K562 (cell line): ENCODE data around the gene SH3BGRL2. TPM values are rescaled to one million over a fixed set of nuclear protein-coding genes. Genes with fewer than 3 reads are reported as not detected.

Source experiments
- ESRRA ChIP-seq: fragments of 450-650 bp; IDR thresholded peaks from 2 replicates; pipeline ENCODE4 v1.6.1; 2014; ENCODE audit warnings: low read depth, mild to moderate bottlenecking, moderate library complexity, borderline replicate concordance
- EWSR1 ChIP-seq: fragments of 450-650 bp; IDR thresholded peaks from 2 replicates; pipeline ENCODE4 v1.6.1; 2018; ENCODE audit warnings: borderline replicate concordance, mild to moderate bottlenecking, low read depth, moderate library complexity; ENCODE audit not compliant: partially characterized antibody
- HMGN3 ChIP-seq: IDR thresholded peaks from 2 replicates; pipeline ENCODE4 v1.6.1; 2011; ENCODE audit warnings: borderline replicate concordance, low read depth, mild to moderate bottlenecking, mixed read lengths, low read length; ENCODE audit not compliant: insufficient read length; ENCODE audit errors: extremely low read depth
- LCOR ChIP-seq: sonication (generic); formaldehyde crosslinking; IDR thresholded peaks from 2 replicates; pipeline ENCODE4 v1.8.0; 2022; ENCODE audit warnings: mild to moderate bottlenecking, missing genetic modification reagents
- MBD2 ChIP-seq: sonication (generic); IDR thresholded peaks from 2 replicates; pipeline ENCODE4 v1.6.1; 2016; ENCODE audit warnings: low read depth, borderline replicate concordance
- MTA3 ChIP-seq: fragments of 450-650 bp; formaldehyde crosslinking; IDR thresholded peaks from 2 replicates; pipeline ENCODE4 v1.6.1; 2017; ENCODE audit warnings: mild to moderate bottlenecking, borderline replicate concordance
- RBFOX2 ChIP-seq: fragments of 200-400 bp; formaldehyde crosslinking; IDR thresholded peaks from 2 replicates; pipeline ENCODE4 v1.6.1; 2017; ENCODE audit warnings: low read depth, mild to moderate bottlenecking, low read length, moderate library complexity
- TCF7L2 ChIP-seq: fragments of 150-350 bp; IDR thresholded peaks from 2 replicates; pipeline ENCODE4 v1.6.1; 2016; ENCODE audit warnings: low read depth, mild to moderate bottlenecking, low read length, moderate library complexity
- ZFX ChIP-seq: sonication (generic); formaldehyde crosslinking; IDR thresholded peaks from 2 replicates; pipeline ENCODE4 v1.8.0; 2022; ENCODE audit warnings: mild to moderate bottlenecking, missing genetic modification reagents, moderate library complexity
- ZNF143 ChIP-seq: sonication (generic); formaldehyde crosslinking; IDR thresholded peaks from 2 replicates; pipeline ENCODE4 v1.9.0; 2022; ENCODE audit warnings: mild to moderate bottlenecking, missing genetic modification reagents
- ZNF146 ChIP-seq: IDR thresholded peaks from one replicate; pipeline ENCODE4 v1.6.1; 2018; ENCODE audit warnings: missing compliant biosample characterization; ENCODE audit not compliant: unreplicated experiment
- ZNF699 ChIP-seq: fragments of 250-450 bp; sonication (Bioruptor Pico); IDR thresholded peaks from 2 replicates; pipeline ENCODE4 v1.8.0; 2021; ENCODE audit warnings: mild to moderate bottlenecking, moderate library complexity; ENCODE audit not compliant: insufficient replicate concordance
- ZNF830 ChIP-seq: fragments of 250-450 bp; sonication (Bioruptor Pico); IDR thresholded peaks from 2 replicates; pipeline ENCODE4 v1.5.0; 2021; ENCODE audit warnings: mild to moderate bottlenecking
- polyA plus RNA-seq, 8 experiments: library from polyadenylated mRNA; depleted of rRNA in 4 of 8; stranded (reverse) in 5 of 8; unstranded in 3 of 8; fragments of >200 nt; fragmentation: Nextera tagmentation in 2 of 8; fragmentation: Illumina TruSeq in 1 of 8; extraction: Ambion mirVana in 2 of 8; extraction: Trizol in 1 of 8; gene quantifications; 2 replicates each; pipeline versions ENCODE4 v1.2.1 to v1.2.3, GENCODE V29; 2011 to 2014; ENCODE audit warnings: inconsistent platforms in 1 of 8, missing spikeins in 1 of 8
- total RNA-seq, 7 experiments: library from RNA; depleted of rRNA in 6 of 7; stranded (reverse); fragments of >200 nt in 6 of 7; fragmentation: Illumina TruSeq in 2 of 7; extraction: Trizol in 2 of 7; gene quantifications; 2 replicates each; pipeline versions ENCODE4 v1.2.1 to v1.2.3, GENCODE V29; 2011 to 2021; ENCODE audit warnings: low replicate concordance in 1 of 7
- TF ChIP-seq, protein P1 (sequence below): fragments of 250-450 bp; sonication (Bioruptor Pico); IDR thresholded peaks from 2 replicates; pipeline ENCODE4 v1.4.0; 2020; ENCODE audit warnings: borderline replicate concordance
- TF ChIP-seq, protein P2 (sequence below): fragments of 450-650 bp; IDR thresholded peaks from 2 replicates; pipeline ENCODE4 v1.6.1; 2016; ENCODE audit warnings: antibody characterized with exemption
- TF ChIP-seq, protein P3 (sequence below): fragments of 450-650 bp; IDR thresholded peaks from 2 replicates; pipeline ENCODE4 v1.6.1; 2018; ENCODE audit warnings: mild to moderate bottlenecking, low read depth; ENCODE audit not compliant: partially characterized antibody
- TF ChIP-seq, protein P4 (sequence below): fragments of 200-800 bp; sonication (Bioruptor generic); IDR thresholded peaks from 2 replicates; pipeline ENCODE4 v1.6.1; 2016; ENCODE audit warnings: missing genetic modification characterization, missing compliant biosample characterization

Gene SH3BGRL2
- total and polyA plus RNA-seq, 9 of the 15 experiments (the other 6 are each of a cell fraction or from before 2014, with no cell fraction given), result 4.4 to 12.1 (median 7.3) TPM

DNA sequence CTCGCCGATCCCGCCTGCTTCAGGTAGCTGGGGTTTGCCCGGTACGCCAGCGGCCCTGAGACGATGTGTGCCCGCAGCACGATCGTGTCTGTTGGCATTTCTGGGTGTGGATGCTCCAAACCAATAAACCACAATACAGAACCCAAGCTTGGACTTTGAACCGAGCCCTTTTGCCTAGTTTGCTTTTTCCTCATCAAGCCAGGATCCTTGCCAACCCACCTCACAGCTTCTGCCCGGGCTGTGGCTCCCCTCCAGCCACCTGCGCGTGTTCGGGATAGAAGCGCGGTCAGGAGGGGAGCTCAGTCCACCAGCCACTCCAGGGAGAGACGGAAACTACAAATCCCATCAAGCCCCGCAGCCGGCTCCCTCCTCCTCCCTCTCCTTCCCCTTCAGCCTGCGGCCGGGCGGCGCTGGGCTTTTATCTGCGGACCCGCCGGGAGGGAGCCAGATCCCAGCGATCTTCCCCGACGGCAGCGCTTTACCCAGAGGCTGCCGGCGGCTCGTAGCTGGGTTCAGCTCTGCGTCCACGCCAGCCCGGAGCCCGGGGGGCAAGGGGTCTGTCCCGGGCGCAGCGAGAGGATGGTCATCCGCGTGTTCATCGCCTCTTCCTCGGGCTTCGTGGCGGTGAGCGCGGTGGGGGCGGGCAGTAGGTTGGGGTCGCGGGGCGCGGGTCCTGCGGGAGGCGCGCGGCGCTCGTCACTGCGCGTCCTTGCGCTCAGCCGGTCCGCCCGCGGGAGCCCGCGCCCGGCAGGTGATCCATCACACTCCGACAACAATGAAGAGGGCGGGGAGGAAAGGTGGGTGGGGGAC is at the start of gene SH3BGRL2 (continued):
- TF ChIP-seq, protein P1, sequence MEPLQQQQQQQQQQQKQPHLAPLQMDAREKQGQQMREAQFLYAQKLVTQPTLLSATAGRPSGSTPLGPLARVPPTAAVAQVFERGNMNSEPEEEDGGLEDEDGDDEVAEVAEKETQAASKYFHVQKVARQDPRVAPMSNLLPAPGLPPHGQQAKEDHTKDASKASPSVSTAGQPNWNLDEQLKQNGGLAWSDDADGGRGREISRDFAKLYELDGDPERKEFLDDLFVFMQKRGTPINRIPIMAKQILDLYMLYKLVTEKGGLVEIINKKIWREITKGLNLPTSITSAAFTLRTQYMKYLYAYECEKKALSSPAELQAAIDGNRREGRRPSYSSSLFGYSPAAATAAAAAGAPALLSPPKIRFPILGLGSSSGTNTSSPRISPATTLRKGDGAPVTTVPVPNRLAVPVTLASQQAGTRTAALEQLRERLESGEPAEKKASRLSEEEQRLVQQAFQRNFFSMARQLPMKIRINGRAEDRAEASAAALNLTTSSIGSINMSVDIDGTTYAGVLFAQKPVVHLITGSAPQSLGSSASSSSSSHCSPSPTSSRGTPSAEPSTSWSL (CRISPR knock-in tag), result no peak
- TF ChIP-seq MBD2 (0 out of 2 replicates have a peak, but pooled peaks have one; percentile 43), MTA3 (0 out of 2 replicates have a peak, but pooled peaks have one; percentile 68), EWSR1 (no peak), ZFX (peak; percentile 52), ESRRA (0 out of 2 replicates have a peak, but pooled peaks have one; percentile 21), ZNF146 (CRISPR knock-in tag) (no peak), RBFOX2 (peak; percentile 96), ZNF143 (CRISPR knock-in tag) (peak; percentile 90), TCF7L2 (peak; percentile 59), HMGN3 (peak; percentile 84), ZNF699 (CRISPR knock-in tag) (no peak), ZNF830 (CRISPR knock-in tag) (no peak), LCOR (CRISPR knock-in tag) (peak; percentile 71; the same call in 1 of the 2 replicates)
- TF ChIP-seq, protein P2, sequence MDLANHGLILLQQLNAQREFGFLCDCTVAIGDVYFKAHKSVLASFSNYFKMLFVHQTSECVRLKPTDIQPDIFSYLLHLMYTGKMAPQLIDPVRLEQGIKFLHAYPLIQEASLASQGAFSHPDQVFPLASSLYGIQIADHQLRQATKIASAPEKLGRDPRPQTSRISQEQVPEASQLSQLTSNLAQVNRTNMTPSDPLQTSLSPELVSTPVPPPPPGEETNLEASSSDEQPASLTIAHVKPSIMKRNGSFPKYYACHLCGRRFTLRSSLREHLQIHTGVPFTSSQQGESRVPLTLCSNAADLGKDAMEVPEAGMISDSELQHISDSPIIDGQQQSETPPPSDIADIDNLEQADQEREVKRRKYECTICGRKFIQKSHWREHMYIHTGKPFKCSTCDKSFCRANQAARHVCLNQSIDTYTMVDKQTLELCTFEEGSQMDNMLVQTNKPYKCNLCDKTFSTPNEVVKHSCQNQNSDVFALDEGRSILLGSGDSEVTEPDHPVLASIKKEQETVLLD, result peak; percentile 63; the same call in 1 of the 2 replicates
- TF ChIP-seq, protein P3, sequence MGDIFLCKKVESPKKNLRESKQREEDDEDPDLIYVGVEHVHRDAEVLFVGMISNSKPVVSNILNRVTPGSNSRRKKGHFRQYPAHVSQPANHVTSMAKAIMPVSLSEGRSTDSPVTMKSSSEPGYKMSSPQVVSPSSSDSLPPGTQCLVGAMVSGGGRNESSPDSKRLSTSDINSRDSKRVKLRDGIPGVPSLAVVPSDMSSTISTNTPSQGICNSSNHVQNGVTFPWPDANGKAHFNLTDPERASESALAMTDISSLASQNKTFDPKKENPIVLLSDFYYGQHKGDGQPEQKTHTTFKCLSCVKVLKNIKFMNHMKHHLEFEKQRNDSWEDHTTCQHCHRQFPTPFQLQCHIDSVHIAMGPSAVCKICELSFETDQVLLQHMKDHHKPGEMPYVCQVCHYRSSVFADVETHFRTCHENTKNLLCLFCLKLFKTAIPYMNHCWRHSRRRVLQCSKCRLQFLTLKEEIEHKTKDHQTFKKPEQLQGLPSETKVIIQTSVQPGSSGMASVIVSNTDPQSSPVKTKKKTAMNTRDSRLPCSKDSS, result no peak
- TF ChIP-seq, protein P4, sequence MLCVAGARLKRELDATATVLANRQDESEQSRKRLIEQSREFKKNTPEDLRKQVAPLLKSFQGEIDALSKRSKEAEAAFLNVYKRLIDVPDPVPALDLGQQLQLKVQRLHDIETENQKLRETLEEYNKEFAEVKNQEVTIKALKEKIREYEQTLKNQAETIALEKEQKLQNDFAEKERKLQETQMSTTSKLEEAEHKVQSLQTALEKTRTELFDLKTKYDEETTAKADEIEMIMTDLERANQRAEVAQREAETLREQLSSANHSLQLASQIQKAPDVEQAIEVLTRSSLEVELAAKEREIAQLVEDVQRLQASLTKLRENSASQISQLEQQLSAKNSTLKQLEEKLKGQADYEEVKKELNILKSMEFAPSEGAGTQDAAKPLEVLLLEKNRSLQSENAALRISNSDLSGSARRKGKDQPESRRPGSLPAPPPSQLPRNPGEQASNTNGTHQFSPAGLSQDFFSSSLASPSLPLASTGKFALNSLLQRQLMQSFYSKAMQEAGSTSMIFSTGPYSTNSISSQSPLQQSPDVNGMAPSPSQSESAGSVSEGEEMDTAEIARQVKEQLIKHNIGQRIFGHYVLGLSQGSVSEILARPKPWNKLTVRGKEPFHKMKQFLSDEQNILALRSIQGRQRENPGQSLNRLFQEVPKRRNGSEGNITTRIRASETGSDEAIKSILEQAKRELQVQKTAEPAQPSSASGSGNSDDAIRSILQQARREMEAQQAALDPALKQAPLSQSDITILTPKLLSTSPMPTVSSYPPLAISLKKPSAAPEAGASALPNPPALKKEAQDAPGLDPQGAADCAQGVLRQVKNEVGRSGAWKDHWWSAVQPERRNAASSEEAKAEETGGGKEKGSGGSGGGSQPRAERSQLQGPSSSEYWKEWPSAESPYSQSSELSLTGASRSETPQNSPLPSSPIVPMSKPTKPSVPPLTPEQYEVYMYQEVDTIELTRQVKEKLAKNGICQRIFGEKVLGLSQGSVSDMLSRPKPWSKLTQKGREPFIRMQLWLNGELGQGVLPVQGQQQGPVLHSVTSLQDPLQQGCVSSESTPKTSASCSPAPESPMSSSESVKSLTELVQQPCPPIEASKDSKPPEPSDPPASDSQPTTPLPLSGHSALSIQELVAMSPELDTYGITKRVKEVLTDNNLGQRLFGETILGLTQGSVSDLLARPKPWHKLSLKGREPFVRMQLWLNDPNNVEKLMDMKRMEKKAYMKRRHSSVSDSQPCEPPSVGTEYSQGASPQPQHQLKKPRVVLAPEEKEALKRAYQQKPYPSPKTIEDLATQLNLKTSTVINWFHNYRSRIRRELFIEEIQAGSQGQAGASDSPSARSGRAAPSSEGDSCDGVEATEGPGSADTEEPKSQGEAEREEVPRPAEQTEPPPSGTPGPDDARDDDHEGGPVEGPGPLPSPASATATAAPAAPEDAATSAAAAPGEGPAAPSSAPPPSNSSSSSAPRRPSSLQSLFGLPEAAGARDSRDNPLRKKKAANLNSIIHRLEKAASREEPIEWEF (CRISPR knock-in tag), result no peak
